ENCODE measurements around the gene CBL. TPM values are rescaled to one million over a fixed set of nuclear protein-coding genes. Genes with fewer than 3 reads are reported as not detected.

CBL gene
- total RNA-seq, 1 donor from 2014 or later, result 46.6 TPM

- peak overlapping the region; percentile 30 for H2AFZ ChIP-seq (ENCODE audit: low read depth, low read length)
- no peaks in the 10 kb centered on the region for H4K20me1 ChIP-seq (ENCODE audit: insufficient read depth, low read length)
- H3K9ac ChIP-seq (ENCODE audit: low read length), result no peak overlapping the region
- H3K27me3 ChIP-seq (ENCODE audit: insufficient read depth, low read length), result no peaks in the 10 kb centered on the region
- TF ChIP-seq EZH2 (IDR thresholded peaks at IDR 0.05; ENCODE audit: insufficient read depth, low read length), result no peak
- Mint-ChIP-seq H3K27me3 (ENCODE audit: low read depth, unreplicated experiment) (peaks cover 4% of the 10 kb centered on the region), H3K4me3 (ENCODE audit: unreplicated experiment) (peak overlapping the region; percentile 73), H3K4me1 (ENCODE audit: low read depth, unreplicated experiment) (peaks cover 8% of the 10 kb centered on the region), H3K27ac (ENCODE audit: unreplicated experiment) (peak overlapping the region; percentile 66), H3K36me3 (ENCODE audit: low read depth, unreplicated experiment) (peaks cover 2% of the 10 kb centered on the region), H3K9me3 (ENCODE audit: unreplicated experiment) (no peaks in the 10 kb centered on the region)
- H3K4me2 ChIP-seq (ENCODE audit: low read length), result no peak overlapping the region
- H3K27ac ChIP-seq (ENCODE audit: low read depth, low read length), result no peak overlapping the region
- DNase-seq (ENCODE audit: low read depth), result no peak
- no peak for FAIRE-seq
- H3K79me2 ChIP-seq (ENCODE audit: insufficient read depth, low read length), result no peaks in the 10 kb centered on the region
- H3K36me3 ChIP-seq (ENCODE audit: insufficient read depth, low read length), result no peaks in the 10 kb centered on the region
- H3K9me3 ChIP-seq (ENCODE audit: insufficient read depth, low read depth, low read length), result no peaks in the 10 kb centered on the region
- peaks cover 15% of the 10 kb centered on the region for H3K4me1 ChIP-seq (ENCODE audit: insufficient read depth, low read length)
- no peak overlapping the region for H3K4me3 ChIP-seq (ENCODE audit: insufficient read depth, low read depth, low read length)
Measured at GRCh38 chr11:119167933-119168332, 38.2 kb upstream of the CBL start.

GRCh38 chr11:119168471-119169281 is 37.5 kb upstream of the CBL start, which contains the start of gene NLRX1:
Gene NLRX1 (plus strand): TSS chr11:119168725. CDS start chr11:119171404, 2,679 bp downstream.
- Mint-ChIP-seq H3K9me3 (ENCODE audit: unreplicated experiment) (no peaks in the 10 kb centered on the region), H3K27me3 (ENCODE audit: low read depth, unreplicated experiment) (no peaks in the 10 kb centered on the region), H3K4me3 (ENCODE audit: unreplicated experiment) (peak within 1 kb of the TSS; percentile 86), H3K36me3 (ENCODE audit: low read depth, unreplicated experiment) (peaks cover 2% of the 10 kb centered on the region), H3K27ac (ENCODE audit: unreplicated experiment) (peak within 1 kb of the TSS; percentile 85), H3K4me1 (ENCODE audit: low read depth, unreplicated experiment) (peaks cover 8% of the 10 kb centered on the region)
- peak; percentile 65 for DNase-seq (ENCODE audit: low read depth)
- peak within 1 kb of the TSS; percentile 90 for H3K4me2 ChIP-seq (ENCODE audit: low read length)
- no peaks in the 10 kb centered on the region for H4K20me1 ChIP-seq (ENCODE audit: insufficient read depth, low read length)
- peak within 1 kb of the TSS; percentile 51 for H3K27ac ChIP-seq (ENCODE audit: low read depth, low read length)
- peak within 1 kb of the TSS; percentile 91 for H2AFZ ChIP-seq (ENCODE audit: low read depth, low read length)
- peak within 1 kb of the TSS; percentile 81 for H3K9ac ChIP-seq (ENCODE audit: low read length)
- H3K79me2 ChIP-seq (ENCODE audit: insufficient read depth, low read length), result no peaks in the 10 kb centered on the region
- no peaks in the 10 kb centered on the region for H3K36me3 ChIP-seq (ENCODE audit: insufficient read depth, low read length)
- peak within 1 kb of the TSS; percentile 61 for H3K4me3 ChIP-seq (ENCODE audit: insufficient read depth, low read depth, low read length)
- H3K4me1 ChIP-seq (ENCODE audit: insufficient read depth, low read length), result peaks cover 15% of the 10 kb centered on the region
- TF ChIP-seq, protein P1, sequence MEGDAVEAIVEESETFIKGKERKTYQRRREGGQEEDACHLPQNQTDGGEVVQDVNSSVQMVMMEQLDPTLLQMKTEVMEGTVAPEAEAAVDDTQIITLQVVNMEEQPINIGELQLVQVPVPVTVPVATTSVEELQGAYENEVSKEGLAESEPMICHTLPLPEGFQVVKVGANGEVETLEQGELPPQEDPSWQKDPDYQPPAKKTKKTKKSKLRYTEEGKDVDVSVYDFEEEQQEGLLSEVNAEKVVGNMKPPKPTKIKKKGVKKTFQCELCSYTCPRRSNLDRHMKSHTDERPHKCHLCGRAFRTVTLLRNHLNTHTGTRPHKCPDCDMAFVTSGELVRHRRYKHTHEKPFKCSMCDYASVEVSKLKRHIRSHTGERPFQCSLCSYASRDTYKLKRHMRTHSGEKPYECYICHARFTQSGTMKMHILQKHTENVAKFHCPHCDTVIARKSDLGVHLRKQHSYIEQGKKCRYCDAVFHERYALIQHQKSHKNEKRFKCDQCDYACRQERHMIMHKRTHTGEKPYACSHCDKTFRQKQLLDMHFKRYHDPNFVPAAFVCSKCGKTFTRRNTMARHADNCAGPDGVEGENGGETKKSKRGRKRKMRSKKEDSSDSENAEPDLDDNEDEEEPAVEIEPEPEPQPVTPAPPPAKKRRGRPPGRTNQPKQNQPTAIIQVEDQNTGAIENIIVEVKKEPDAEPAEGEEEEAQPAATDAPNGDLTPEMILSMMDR (IDR thresholded peaks at IDR 0.05; ENCODE audit: insufficient read depth, low read depth, low read length), result peak; percentile 59
- no peak for TF ChIP-seq EZH2 (IDR thresholded peaks at IDR 0.05; ENCODE audit: insufficient read depth, low read length)
- no peaks in the 10 kb centered on the region for H3K9me3 ChIP-seq (ENCODE audit: insufficient read depth, low read depth, low read length)
- H3K27me3 ChIP-seq (ENCODE audit: insufficient read depth, low read length), result no peaks in the 10 kb centered on the region
- FAIRE-seq, result no peak

GRCh38 chr11:119169282-119169719 is 36.8 kb upstream of the CBL start:
- peak overlapping the region; percentile 90 for H3K4me2 ChIP-seq (ENCODE audit: low read length)
- H2AFZ ChIP-seq (ENCODE audit: low read depth, low read length), result peak overlapping the region; percentile 91
- peak overlapping the region; percentile 51 for H3K27ac ChIP-seq (ENCODE audit: low read depth, low read length)
- FAIRE-seq (no peak), DNase-seq (ENCODE audit: low read depth) (peak; percentile 56)
- Mint-ChIP-seq H3K4me1 (ENCODE audit: low read depth, unreplicated experiment) (peaks cover 8% of the 10 kb centered on the region), H3K9me3 (ENCODE audit: unreplicated experiment) (no peaks in the 10 kb centered on the region), H3K27me3 (ENCODE audit: low read depth, unreplicated experiment) (no peaks in the 10 kb centered on the region), H3K4me3 (ENCODE audit: unreplicated experiment) (peak overlapping the region; percentile 86), H3K36me3 (ENCODE audit: low read depth, unreplicated experiment) (peaks cover 2% of the 10 kb centered on the region), H3K27ac (ENCODE audit: unreplicated experiment) (peak overlapping the region; percentile 85)
- peak overlapping the region; percentile 61 for H3K4me3 ChIP-seq (ENCODE audit: insufficient read depth, low read depth, low read length)
- peak overlapping the region; percentile 81 for H3K9ac ChIP-seq (ENCODE audit: low read length)
- H3K79me2 ChIP-seq (ENCODE audit: insufficient read depth, low read length), result no peaks in the 10 kb centered on the region
- H3K36me3 ChIP-seq (ENCODE audit: insufficient read depth, low read length), result no peaks in the 10 kb centered on the region
- H3K27me3 ChIP-seq (ENCODE audit: insufficient read depth, low read length), result no peaks in the 10 kb centered on the region
- TF ChIP-seq, protein P1 (IDR thresholded peaks at IDR 0.05; ENCODE audit: insufficient read depth, low read depth, low read length), result no peak
- TF ChIP-seq EZH2 (IDR thresholded peaks at IDR 0.05; ENCODE audit: insufficient read depth, low read length), result no peak
- no peaks in the 10 kb centered on the region for H4K20me1 ChIP-seq (ENCODE audit: insufficient read depth, low read length)
- no peaks in the 10 kb centered on the region for H3K9me3 ChIP-seq (ENCODE audit: insufficient read depth, low read depth, low read length)
- peaks cover 15% of the 10 kb centered on the region for H3K4me1 ChIP-seq (ENCODE audit: insufficient read depth, low read length)

All from astrocyte (in vitro differentiated cells and primary cell).